GM12878 (cell line): ENCODE data around the gene KLF11. TPM values are rescaled to one million over a fixed set of nuclear protein-coding genes. Genes with fewer than 3 reads are reported as not detected.

Source experiments
- ATAC-seq: fragments of 200-7000 bp; cut with Tn5 transposase; 3 replicates; pipeline ENCODE4 v1.9.1; 2020; ENCODE audit warnings: mild to moderate bottlenecking, moderate library complexity
- BruUV-seq: library from RNA; stranded (reverse); fragments of 400-500 nt; replicated peaks from 2 replicates; lab custom pipeline; 2021; lab: Mats Ljungman, UMichigan
- CTCF ChIA-PET: fragments of 300-600 bp; sonication (Branson Sonifier 250); formaldehyde crosslinking; extraction: SDS; loops from one replicate; lab custom pipeline; 2021; ENCODE audit warnings: inconsistent platforms; lab: Yijun Ruan, JAX
- POLR2A ChIA-PET: fragments of 350-600 bp; formaldehyde crosslinking; extraction: SDS; loops from one replicate; lab custom pipeline; 2021; ENCODE audit warnings: inconsistent platforms; lab: Charles Lee
- RAD21 ChIA-PET: fragments of 300-600 bp; sonication (Branson Sonifier 250); formaldehyde crosslinking; loops from one replicate; lab custom pipeline; 2023; ENCODE audit warnings: antibody characterized with exemption; ENCODE audit not compliant: unreplicated experiment; lab: Charles Lee
- SMC1A ChIA-PET: fragments of 300-600 bp; sonication (Branson Sonifier 250); formaldehyde crosslinking; loops from one replicate; lab custom pipeline; 2023; ENCODE audit not compliant: unreplicated experiment, uncharacterized antibody; lab: Charles Lee
- DNase-seq: peaks from one replicate; pipeline ENCODE4 v3.0.0-alpha.2; 2011; ENCODE audit warnings: low read depth, low spot score
- FAIRE-seq: peaks from 3 replicates; lab custom pipeline; 2011; peaks lifted over from hg19 to GRCh38; lab: Jason Lieb, UNC
- H2AFZ ChIP-seq: 2 replicates; pipeline ENCODE4 v1.6.0; 2011; ENCODE audit warnings: low read depth, low read length, control low read depth; ENCODE audit not compliant: control insufficient read depth
- H3K27ac ChIP-seq: 2 replicates; pipeline ENCODE4 v1.5.1; 2011; ENCODE audit warnings: control low read depth; ENCODE audit not compliant: control insufficient read depth, insufficient read depth
- H3K27me3 ChIP-seq, 2 experiments: replicated peaks in 1 of 2; 2 replicates each; pipeline versions ENCODE4 v1.6.0 to v1.6.1; 2011; ENCODE audit warnings: low read length in 1 of 2; ENCODE audit not compliant: control insufficient read depth in 2 of 2, insufficient read depth in 2 of 2
- H3K36me3 ChIP-seq, 2 experiments: 2 replicates each; pipeline ENCODE4 v1.5.1; 2011; ENCODE audit warnings: low read length in 1 of 2; ENCODE audit not compliant: control insufficient read depth in 2 of 2, insufficient read depth in 2 of 2
- H3K4me1 ChIP-seq: 2 replicates; pipeline ENCODE4 v1.6.1; 2011; ENCODE audit warnings: mild to moderate bottlenecking, low read length, moderate library complexity, mixed read lengths; ENCODE audit not compliant: control insufficient read depth, insufficient read depth
- H3K4me2 ChIP-seq: 2 replicates; pipeline ENCODE4 v1.6.0; 2011; ENCODE audit warnings: control low read depth; ENCODE audit not compliant: control insufficient read depth, insufficient read depth
- H3K4me3 ChIP-seq: fragments of 200-600 bp; sonication (generic); 2 replicates; pipeline ENCODE4 v1.5.1; 2016
- H3K79me2 ChIP-seq: 2 replicates; pipeline ENCODE4 v1.6.0; 2011; ENCODE audit warnings: low read length; ENCODE audit not compliant: control insufficient read depth, insufficient read depth
- H3K9ac ChIP-seq: 2 replicates; pipeline ENCODE4 v1.8.0; 2011; ENCODE audit warnings: low read length, control low read depth, mixed read lengths; ENCODE audit not compliant: control insufficient read depth, insufficient read depth
- H3K9me3 ChIP-seq: replicated peaks from 3 replicates; pipeline ENCODE4 v1.5.1; 2011; ENCODE audit warnings: mild to moderate bottlenecking, low read length; ENCODE audit not compliant: control insufficient read depth, insufficient read depth
- H4K20me1 ChIP-seq: 2 replicates; pipeline ENCODE4 v1.6.0; 2011; ENCODE audit not compliant: control insufficient read depth, insufficient read depth
- CHD2 ChIP-seq: IDR thresholded peaks from 2 replicates; pipeline ENCODE4 v1.6.1; 2011; ENCODE audit warnings: low read depth, low read length, improper control_type of control experiment, borderline replicate concordance
- EZH2 ChIP-seq: IDR thresholded peaks from 2 replicates; pipeline ENCODE4 v1.6.1; 2012; ENCODE audit warnings: low read depth, mild to moderate bottlenecking, control low read depth, inconsistent platforms, low read length, borderline replicate concordance; ENCODE audit not compliant: control insufficient read depth
- NBN ChIP-seq: fragments of 450-650 bp; IDR thresholded peaks from 2 replicates; pipeline ENCODE4 v1.6.1; 2016
- NR2F1 ChIP-seq: fragments of 450-650 bp; conservative IDR thresholded peaks from 2 replicates; pipeline ENCODE4 v1.6.1; 2017; ENCODE audit warnings: mild to moderate bottlenecking
- RAD51 ChIP-seq: fragments of 450-650 bp; IDR thresholded peaks from 2 replicates; pipeline ENCODE4 v1.6.1; 2016; ENCODE audit warnings: moderate library complexity, mild to moderate bottlenecking, inconsistent platforms
- SMAD1 ChIP-seq: fragments of 450-650 bp; IDR thresholded peaks from 2 replicates; pipeline ENCODE4 v1.6.1; 2018; ENCODE audit warnings: mild to moderate bottlenecking, low read depth; ENCODE audit not compliant: partially characterized antibody
- YBX1 ChIP-seq: fragments of 450-650 bp; IDR thresholded peaks from 2 replicates; pipeline ENCODE4 v1.6.1; 2016; ENCODE audit warnings: antibody characterized with exemption
- WGBS: methylation state at CpG from one replicate; pipeline ENCODE4 v1.1.6; 2016; ENCODE audit warnings: low lambda C conversion rate; ENCODE audit not compliant: insufficient replicate concordance, insufficient coverage; ENCODE audit errors: missing lambda C conversion rate; 5-methylcytosine and 5-hydroxymethylcytosine counted together
- in situ Hi-C: fragments of 300-500 bp; cut with MboI; formaldehyde crosslinking; loops from 9 replicates; pipeline ENCODE4 v1.14.3; 2018; ENCODE audit warnings: mixed read lengths
- intact Hi-C: fragments of 100-400 bp; cut with micrococcal nuclease; formaldehyde crosslinking; loops from one replicate; pipeline ENCODE4 v1.14.2; 2022; ENCODE audit not compliant: unreplicated experiment
- polyA plus RNA-seq, 11 experiments: library from polyadenylated mRNA; depleted of rRNA in 4 of 11; unstranded in 6 of 11; stranded (reverse) in 5 of 11; fragments of >200 nt; fragmentation: Nextera tagmentation in 4 of 11; fragmentation: Illumina TruSeq in 1 of 11; extraction: Ambion mirVana in 4 of 11; extraction: Trizol in 1 of 11; gene quantifications; 1 replicate in 1 of 11; 2 replicates in 10 of 11; pipeline versions ENCODE4 v1.2.1 to v1.2.3, GENCODE V29; 2011 to 2016; ENCODE audit warnings: inconsistent platforms in 2 of 11, missing spikeins in 2 of 11, low read depth in 1 of 11
- total RNA-seq, 4 experiments: library from RNA; depleted of rRNA in 3 of 4; stranded (reverse); fragments of >200 nt in 3 of 4; fragmentation: Illumina TruSeq in 1 of 4; extraction: Trizol in 1 of 4; gene quantifications; 2 replicates each; pipeline versions ENCODE4 v1.2.1 to v1.2.3, GENCODE V29; 2013 to 2021
- TF ChIP-seq, protein P1 (sequence below): fragments of 450-650 bp; formaldehyde crosslinking; IDR thresholded peaks from 2 replicates; pipeline ENCODE4 v1.4.0; 2020; ENCODE audit warnings: mild to moderate bottlenecking, moderate library complexity
- TF ChIP-seq, protein P2 (sequence below): fragments of 150-350 bp; IDR thresholded peaks from 2 replicates; pipeline ENCODE4 v1.6.1; 2014; ENCODE audit warnings: mild to moderate bottlenecking, low read depth, low read length
- TF ChIP-seq, protein P3 (sequence below): IDR thresholded peaks from 2 replicates; pipeline ENCODE4 v1.6.1; 2012; ENCODE audit warnings: improper control_type of control experiment, low read depth, low read length; ENCODE audit not compliant: insufficient replicate concordance

The KLF11 gene
- total and polyA plus RNA-seq, 10 of the 15 experiments (the other 5 are each of a cell fraction or from before 2014, with no cell fraction given): 0.03 to 0.54 (median 0.14) TPM; not detected in 1

GRCh38 chr2:10041711-10042110 lies 1.6 kb upstream of the KLF11 start:
- Histone ChIP-seq H3K27ac (no peak overlapping the region), H3K36me3 (no peaks in the 10 kb centered on the region), H3K9ac (no peak overlapping the region), H2AFZ (no peak overlapping the region), H3K79me2 (no peaks in the 10 kb centered on the region), H3K4me2 (no peak overlapping the region), H4K20me1 (no peaks in the 10 kb centered on the region), H3K9me3 (peaks cover 2% of the 10 kb centered on the region; the same call in 1 of the 3 replicates), H3K27me3 (peaks cover 0 to 4% of the 10 kb centered on the region in 2 experiments; a peak in 1 of 4 replicates), H3K4me1 (no peaks in the 10 kb centered on the region), H3K4me3 (no peak overlapping the region)
- no TSS peak for BruUV-seq
- TF ChIP-seq EZH2 (no peak), CHD2 (no peak), SMAD1 (no peak), RAD51 (no peak), NBN (no peak), YBX1 (no peak), NR2F1 (no peak)
- TF ChIP-seq, protein P1, sequence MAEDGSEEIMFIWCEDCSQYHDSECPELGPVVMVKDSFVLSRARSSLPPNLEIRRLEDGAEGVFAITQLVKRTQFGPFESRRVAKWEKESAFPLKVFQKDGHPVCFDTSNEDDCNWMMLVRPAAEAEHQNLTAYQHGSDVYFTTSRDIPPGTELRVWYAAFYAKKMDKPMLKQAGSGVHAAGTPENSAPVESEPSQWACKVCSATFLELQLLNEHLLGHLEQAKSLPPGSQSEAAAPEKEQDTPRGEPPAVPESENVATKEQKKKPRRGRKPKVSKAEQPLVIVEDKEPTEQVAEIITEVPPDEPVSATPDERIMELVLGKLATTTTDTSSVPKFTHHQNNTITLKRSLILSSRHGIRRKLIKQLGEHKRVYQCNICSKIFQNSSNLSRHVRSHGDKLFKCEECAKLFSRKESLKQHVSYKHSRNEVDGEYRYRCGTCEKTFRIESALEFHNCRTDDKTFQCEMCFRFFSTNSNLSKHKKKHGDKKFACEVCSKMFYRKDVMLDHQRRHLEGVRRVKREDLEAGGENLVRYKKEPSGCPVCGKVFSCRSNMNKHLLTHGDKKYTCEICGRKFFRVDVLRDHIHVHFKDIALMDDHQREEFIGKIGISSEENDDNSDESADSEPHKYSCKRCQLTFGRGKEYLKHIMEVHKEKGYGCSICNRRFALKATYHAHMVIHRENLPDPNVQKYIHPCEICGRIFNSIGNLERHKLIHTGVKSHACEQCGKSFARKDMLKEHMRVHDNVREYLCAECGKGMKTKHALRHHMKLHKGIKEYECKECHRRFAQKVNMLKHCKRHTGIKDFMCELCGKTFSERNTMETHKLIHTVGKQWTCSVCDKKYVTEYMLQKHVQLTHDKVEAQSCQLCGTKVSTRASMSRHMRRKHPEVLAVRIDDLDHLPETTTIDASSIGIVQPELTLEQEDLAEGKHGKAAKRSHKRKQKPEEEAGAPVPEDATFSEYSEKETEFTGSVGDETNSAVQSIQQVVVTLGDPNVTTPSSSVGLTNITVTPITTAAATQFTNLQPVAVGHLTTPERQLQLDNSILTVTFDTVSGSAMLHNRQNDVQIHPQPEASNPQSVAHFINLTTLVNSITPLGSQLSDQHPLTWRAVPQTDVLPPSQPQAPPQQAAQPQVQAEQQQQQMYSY (CRISPR knock-in tag): no peak
- TF ChIP-seq, protein P2, sequence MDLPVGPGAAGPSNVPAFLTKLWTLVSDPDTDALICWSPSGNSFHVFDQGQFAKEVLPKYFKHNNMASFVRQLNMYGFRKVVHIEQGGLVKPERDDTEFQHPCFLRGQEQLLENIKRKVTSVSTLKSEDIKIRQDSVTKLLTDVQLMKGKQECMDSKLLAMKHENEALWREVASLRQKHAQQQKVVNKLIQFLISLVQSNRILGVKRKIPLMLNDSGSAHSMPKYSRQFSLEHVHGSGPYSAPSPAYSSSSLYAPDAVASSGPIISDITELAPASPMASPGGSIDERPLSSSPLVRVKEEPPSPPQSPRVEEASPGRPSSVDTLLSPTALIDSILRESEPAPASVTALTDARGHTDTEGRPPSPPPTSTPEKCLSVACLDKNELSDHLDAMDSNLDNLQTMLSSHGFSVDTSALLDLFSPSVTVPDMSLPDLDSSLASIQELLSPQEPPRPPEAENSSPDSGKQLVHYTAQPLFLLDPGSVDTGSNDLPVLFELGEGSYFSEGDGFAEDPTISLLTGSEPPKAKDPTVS: no peak
- TF ChIP-seq, protein P3, sequence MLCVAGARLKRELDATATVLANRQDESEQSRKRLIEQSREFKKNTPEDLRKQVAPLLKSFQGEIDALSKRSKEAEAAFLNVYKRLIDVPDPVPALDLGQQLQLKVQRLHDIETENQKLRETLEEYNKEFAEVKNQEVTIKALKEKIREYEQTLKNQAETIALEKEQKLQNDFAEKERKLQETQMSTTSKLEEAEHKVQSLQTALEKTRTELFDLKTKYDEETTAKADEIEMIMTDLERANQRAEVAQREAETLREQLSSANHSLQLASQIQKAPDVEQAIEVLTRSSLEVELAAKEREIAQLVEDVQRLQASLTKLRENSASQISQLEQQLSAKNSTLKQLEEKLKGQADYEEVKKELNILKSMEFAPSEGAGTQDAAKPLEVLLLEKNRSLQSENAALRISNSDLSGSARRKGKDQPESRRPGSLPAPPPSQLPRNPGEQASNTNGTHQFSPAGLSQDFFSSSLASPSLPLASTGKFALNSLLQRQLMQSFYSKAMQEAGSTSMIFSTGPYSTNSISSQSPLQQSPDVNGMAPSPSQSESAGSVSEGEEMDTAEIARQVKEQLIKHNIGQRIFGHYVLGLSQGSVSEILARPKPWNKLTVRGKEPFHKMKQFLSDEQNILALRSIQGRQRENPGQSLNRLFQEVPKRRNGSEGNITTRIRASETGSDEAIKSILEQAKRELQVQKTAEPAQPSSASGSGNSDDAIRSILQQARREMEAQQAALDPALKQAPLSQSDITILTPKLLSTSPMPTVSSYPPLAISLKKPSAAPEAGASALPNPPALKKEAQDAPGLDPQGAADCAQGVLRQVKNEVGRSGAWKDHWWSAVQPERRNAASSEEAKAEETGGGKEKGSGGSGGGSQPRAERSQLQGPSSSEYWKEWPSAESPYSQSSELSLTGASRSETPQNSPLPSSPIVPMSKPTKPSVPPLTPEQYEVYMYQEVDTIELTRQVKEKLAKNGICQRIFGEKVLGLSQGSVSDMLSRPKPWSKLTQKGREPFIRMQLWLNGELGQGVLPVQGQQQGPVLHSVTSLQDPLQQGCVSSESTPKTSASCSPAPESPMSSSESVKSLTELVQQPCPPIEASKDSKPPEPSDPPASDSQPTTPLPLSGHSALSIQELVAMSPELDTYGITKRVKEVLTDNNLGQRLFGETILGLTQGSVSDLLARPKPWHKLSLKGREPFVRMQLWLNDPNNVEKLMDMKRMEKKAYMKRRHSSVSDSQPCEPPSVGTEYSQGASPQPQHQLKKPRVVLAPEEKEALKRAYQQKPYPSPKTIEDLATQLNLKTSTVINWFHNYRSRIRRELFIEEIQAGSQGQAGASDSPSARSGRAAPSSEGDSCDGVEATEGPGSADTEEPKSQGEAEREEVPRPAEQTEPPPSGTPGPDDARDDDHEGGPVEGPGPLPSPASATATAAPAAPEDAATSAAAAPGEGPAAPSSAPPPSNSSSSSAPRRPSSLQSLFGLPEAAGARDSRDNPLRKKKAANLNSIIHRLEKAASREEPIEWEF: no peak
- ATAC-seq: no peak
- in situ Hi-C loops: no loop called here
- ChIA-PET SMC1A (no interaction called here), CTCF (interaction anchor here (1.4 kb wide), 1 partner anchor 57 kb away, joined by 3 read pairs; no protein-coding TSS in a partner anchor), RAD21 (no interaction called here), POLR2A (no interaction called here)
- no peak for FAIRE-seq
- no peak for DNase-seq
- intact Hi-C loops: no loop called here
- 96% methylated on average over 14 of the region's 14 CpGs for WGBS
